Bronchial epithelial cell (primary cell): ENCODE measurements around the gene JPH2. TPM values are rescaled to one million over a fixed set of nuclear protein-coding genes. Genes with fewer than 3 reads are reported as not detected.
A peak's percentile ranks its signal among the peaks of the same experiment; 100 is the strongest.

ENCODE experiments used
- DNase-seq: peaks from one replicate; pipeline ENCODE4 v3.0.0-alpha.2; 2010; ENCODE audit warnings: low read depth
- FAIRE-seq: peaks from 2 replicates; lab custom pipeline; 2011; peaks lifted over from hg19 to GRCh38; lab: Jason Lieb, UNC
- H3K27me3 ChIP-seq: 2 replicates; pipeline ENCODE4 v1.5.1; 2011; ENCODE audit warnings: low read length; ENCODE audit not compliant: control insufficient read depth, insufficient read depth
- H3K36me3 ChIP-seq: 2 replicates; pipeline ENCODE4 v1.5.1; 2011; ENCODE audit warnings: low read length; ENCODE audit not compliant: control insufficient read depth, insufficient read depth
- H3K4me3 ChIP-seq: 2 replicates; pipeline ENCODE4 v1.5.1; 2011; ENCODE audit warnings: mild to moderate bottlenecking, low read depth, low read length, control low read depth
- CTCF ChIP-seq: IDR thresholded peaks from 2 replicates; pipeline ENCODE4 v1.5.1; 2011; ENCODE audit warnings: mild to moderate bottlenecking, moderate library complexity, low read length, control low read depth, inconsistent platforms; ENCODE audit not compliant: insufficient read depth, severe bottlenecking
- total RNA-seq: library from RNA; depleted of rRNA; stranded (reverse); fragments of >200 nt; gene quantifications from 2 replicates; pipeline ENCODE4 v1.2.1, GENCODE V29; 2014

JPH2 gene
- total RNA-seq, 1 donor from 2014 or later, result under 0.01 TPM

DNA sequence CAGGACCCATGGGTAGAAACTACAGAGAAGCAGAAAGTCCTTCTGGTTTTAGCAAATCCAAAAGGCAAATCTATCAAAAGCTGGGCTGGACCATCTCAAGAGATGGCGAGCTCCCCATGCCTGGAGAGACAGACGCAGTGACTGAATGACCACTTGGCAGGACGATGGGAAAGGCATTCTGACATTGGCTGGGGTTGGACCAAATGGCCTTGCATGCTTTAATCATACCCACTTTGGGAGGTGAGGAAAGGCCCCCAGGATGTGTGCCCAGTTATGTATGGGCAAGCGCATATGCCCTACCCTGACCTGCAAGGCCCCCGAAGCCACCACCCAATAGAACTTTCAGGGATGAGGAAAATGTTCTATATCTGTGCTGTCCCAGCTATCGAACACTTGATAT is 45.1 kb downstream of the JPH2 start:
- DNase-seq (no peak), FAIRE-seq (no peak)
- Histone ChIP-seq H3K27me3 (no peaks in the 10 kb centered on the region), H3K36me3 (no peaks in the 10 kb centered on the region), H3K4me3 (no peak overlapping the region)
- TF ChIP-seq CTCF, result no peak

DNA sequence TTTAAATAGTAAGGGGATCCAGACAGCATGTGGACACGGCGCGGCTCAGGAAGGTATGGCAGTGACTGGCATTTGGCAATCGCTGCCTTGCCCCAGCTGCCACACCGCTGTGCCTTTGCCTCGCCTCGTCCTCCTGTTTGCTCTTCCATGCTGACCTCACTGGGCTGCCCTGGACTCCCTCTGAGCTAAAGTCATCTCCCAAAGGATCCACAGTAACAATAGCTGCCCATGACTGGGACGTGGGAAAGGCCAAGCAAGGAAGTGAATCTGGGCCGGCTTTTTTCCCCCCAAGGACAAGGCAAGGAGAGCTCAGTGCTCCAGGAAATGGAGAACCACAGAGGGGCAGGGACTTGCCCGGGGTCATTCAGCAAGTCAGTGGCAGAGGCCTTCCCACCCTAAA is 48.1 kb downstream of the JPH2 start:
- no peak for FAIRE-seq
- Histone ChIP-seq H3K36me3 (no peaks in the 10 kb centered on the region), H3K4me3 (no peak overlapping the region), H3K27me3 (peaks cover 2% of the 10 kb centered on the region)
- TF ChIP-seq CTCF, result no peak
- DNase-seq, result no peak

DNA sequence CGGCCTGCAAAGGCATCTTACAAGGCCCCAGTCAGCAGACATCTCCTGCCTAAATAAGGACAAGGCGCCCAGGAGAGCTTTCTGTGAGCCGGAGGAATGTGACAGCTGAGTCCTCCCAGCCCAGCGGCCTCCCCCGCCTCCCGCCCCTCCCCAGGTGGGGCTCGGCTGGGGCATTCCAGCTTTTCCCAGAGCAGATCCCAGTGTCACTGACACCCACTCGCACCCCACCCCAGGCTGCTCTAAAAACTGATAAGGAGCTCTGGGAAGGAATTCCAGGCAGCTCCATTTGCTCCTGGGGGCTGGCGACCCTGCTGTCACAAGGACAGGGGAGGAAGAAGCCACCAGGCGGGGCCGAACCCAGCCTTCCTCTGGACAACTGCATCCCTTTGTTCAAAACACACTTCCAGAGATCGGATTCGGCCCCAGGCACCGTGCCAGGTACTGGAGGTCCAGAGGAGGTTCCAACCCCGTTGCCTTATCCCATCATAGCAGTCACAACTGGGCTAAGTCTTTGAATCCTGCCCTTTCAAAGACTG is 49.7 kb downstream of the JPH2 start:
- Histone ChIP-seq H3K4me3 (no peak overlapping the region), H3K27me3 (peaks cover 2% of the 10 kb centered on the region), H3K36me3 (no peaks in the 10 kb centered on the region)
- TF ChIP-seq CTCF, result no peak
- FAIRE-seq (no peak), DNase-seq (peak; percentile 15)

DNA sequence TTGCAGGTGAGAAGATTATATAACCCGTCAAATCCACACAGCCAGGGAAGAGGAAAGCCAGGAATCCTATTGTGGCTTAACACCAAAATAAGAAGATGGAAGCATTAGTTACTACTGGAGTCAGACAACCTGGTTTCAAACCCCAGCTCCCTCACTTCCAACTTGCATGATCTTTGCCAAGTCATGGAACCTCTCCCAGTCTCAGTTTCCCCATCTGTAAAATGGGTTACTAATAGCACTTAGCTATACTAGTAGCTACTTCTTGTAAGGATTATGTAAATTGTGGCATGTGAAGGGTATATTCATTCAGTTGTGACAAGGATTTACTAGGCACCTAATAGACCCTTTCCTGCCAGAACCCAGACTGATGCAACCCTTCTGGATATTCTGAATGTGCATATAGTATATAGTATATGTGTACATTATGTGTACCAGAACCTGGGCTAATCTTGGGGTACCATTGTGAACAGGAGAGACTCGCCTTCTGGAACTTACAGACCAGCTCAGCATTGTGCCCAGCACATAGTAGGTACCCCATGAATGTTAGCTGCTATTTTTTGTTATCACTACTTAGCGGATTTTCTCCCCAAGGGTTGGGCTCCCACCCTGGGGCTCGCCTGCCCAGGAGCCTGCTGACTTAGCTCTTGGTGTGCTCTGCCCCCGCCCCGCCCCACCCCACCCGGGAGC is 50.3 kb downstream of the JPH2 start:
- DNase-seq, result no peak
- FAIRE-seq, result no peak
- Histone ChIP-seq H3K27me3 (peaks cover 2% of the 10 kb centered on the region), H3K36me3 (no peaks in the 10 kb centered on the region), H3K4me3 (no peak overlapping the region)
- TF ChIP-seq CTCF, result no peak

GRCh38 chr20:44135417-44136204 is 51.4 kb downstream of the JPH2 start:
- H3K4me3 ChIP-seq, result no peak overlapping the region
- FAIRE-seq (peak; percentile 88), DNase-seq (no peak)
- peaks cover 2% of the 10 kb centered on the region for H3K27me3 ChIP-seq
- no peaks in the 10 kb centered on the region for H3K36me3 ChIP-seq
- TF ChIP-seq CTCF, result no peak
